ENCODE data around the gene AQP5.

DNA sequence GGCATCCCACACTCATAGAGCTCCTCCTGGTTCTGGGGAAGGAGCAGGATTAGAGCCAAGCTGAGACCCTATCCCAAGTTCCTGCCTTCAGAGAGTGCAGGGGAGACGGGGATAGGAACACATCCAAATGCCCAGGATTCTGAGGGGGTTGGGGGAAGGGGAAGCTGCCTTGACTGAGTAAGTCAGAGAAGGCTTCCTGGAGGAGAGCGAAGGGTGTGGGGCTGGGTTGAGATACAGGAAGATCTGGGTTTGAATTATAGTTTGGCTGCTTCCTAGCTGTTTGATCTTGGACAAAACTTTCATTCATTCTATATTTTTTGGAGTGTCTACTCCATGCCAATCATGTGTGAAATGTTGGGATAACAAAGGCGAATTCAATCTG is 19.2 kb upstream of the AQP5 start:
- TF ChIP-seq, protein P1, sequence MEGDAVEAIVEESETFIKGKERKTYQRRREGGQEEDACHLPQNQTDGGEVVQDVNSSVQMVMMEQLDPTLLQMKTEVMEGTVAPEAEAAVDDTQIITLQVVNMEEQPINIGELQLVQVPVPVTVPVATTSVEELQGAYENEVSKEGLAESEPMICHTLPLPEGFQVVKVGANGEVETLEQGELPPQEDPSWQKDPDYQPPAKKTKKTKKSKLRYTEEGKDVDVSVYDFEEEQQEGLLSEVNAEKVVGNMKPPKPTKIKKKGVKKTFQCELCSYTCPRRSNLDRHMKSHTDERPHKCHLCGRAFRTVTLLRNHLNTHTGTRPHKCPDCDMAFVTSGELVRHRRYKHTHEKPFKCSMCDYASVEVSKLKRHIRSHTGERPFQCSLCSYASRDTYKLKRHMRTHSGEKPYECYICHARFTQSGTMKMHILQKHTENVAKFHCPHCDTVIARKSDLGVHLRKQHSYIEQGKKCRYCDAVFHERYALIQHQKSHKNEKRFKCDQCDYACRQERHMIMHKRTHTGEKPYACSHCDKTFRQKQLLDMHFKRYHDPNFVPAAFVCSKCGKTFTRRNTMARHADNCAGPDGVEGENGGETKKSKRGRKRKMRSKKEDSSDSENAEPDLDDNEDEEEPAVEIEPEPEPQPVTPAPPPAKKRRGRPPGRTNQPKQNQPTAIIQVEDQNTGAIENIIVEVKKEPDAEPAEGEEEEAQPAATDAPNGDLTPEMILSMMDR (conservative IDR thresholded peaks at IDR 0.05) = no peak
- no peak for TF ChIP-seq EZH2 (IDR thresholded peaks at IDR 0.05; ENCODE audit: low read depth)

Measured in PC-9 (cell line).